ENCODE data around the gene MAP3K20.

MAP3K20 gene

DNA sequence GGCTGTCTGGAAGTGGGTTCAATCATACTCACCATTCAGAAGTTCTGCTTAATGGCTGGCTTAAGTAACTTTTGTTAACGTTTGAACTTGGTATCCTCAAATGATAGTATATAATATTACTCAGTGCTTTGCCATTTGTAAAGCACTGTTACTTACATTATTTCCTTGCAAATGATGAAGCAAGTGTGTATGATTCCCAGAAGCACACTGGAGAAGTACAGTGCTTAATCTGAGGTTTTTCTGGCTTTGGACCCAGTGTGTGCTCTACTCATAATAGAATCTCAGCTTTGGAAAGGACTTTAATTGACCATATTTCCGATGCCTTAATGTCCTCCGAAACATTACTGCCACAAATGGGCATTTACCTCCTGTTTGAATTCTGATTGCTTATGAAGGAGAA, 63.3 kb downstream of the MAP3K20 start:
- TF ChIP-seq, protein P1, sequence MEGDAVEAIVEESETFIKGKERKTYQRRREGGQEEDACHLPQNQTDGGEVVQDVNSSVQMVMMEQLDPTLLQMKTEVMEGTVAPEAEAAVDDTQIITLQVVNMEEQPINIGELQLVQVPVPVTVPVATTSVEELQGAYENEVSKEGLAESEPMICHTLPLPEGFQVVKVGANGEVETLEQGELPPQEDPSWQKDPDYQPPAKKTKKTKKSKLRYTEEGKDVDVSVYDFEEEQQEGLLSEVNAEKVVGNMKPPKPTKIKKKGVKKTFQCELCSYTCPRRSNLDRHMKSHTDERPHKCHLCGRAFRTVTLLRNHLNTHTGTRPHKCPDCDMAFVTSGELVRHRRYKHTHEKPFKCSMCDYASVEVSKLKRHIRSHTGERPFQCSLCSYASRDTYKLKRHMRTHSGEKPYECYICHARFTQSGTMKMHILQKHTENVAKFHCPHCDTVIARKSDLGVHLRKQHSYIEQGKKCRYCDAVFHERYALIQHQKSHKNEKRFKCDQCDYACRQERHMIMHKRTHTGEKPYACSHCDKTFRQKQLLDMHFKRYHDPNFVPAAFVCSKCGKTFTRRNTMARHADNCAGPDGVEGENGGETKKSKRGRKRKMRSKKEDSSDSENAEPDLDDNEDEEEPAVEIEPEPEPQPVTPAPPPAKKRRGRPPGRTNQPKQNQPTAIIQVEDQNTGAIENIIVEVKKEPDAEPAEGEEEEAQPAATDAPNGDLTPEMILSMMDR (IDR thresholded peaks at IDR 0.05; ENCODE audit: extremely low read depth, insufficient read depth, missing control alignments) = no peak

DNA sequence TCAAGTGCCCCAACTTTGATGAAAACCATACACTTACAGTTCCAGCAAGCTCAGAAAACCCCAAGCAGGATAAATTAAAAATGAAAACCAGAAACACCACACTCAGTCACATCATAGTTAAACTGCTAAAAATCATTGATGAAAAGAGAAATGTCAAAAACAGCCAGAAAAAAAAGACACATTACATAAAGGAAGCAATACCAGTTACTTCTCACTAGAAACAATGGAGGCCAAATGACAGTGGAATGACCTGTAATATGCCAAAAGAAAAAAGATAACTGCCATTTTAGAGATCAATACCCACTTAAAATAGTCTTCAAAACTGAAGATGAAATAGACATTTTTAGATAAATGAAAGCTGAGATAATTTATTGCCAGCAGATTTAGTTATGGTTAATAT, 66.0 kb downstream of the MAP3K20 start:
- TF ChIP-seq, protein P1 (IDR thresholded peaks at IDR 0.05; ENCODE audit: extremely low read depth, insufficient read depth, missing control alignments) = no peak
- in situ Hi-C loops (cut with MboI; ENCODE audit: low pct_unique_long_range_greater_than_20kb, low sequenced_read_pairs, unreplicated experiment) = no loop called here
- DNase-seq (ENCODE audit: low spot score) = no peak

More for the DNA sequence above, 63.3 kb downstream of the MAP3K20 start:
- DNase-seq (ENCODE audit: low spot score) = no peak
- in situ Hi-C loops (cut with MboI; ENCODE audit: low pct_unique_long_range_greater_than_20kb, low sequenced_read_pairs, unreplicated experiment) = no loop called here

DNA sequence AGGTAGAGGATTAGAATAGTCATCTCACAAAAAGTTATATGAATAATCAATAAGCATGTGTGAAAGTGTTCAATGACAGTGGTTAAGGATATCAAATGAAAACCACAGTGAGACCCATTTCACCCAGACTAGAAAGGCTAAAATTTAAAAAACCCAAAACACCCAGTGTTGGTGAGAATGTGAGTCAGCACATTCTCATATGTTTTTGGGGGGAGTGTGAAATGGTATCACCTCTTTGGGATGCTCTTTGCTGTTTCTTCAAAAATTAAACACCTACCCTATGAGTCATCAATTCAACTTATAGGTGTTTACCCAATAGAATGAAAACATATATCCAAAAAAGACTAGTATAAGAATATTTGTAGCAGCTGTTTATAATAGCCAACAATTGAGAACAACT, 69.8 kb downstream of the MAP3K20 start:
- in situ Hi-C loops (cut with MboI; ENCODE audit: low pct_unique_long_range_greater_than_20kb, low sequenced_read_pairs, unreplicated experiment) = no loop called here
- TF ChIP-seq, protein P1 (IDR thresholded peaks at IDR 0.05; ENCODE audit: extremely low read depth, insufficient read depth, missing control alignments) = no peak
- no peak for DNase-seq (ENCODE audit: low spot score)

DNA sequence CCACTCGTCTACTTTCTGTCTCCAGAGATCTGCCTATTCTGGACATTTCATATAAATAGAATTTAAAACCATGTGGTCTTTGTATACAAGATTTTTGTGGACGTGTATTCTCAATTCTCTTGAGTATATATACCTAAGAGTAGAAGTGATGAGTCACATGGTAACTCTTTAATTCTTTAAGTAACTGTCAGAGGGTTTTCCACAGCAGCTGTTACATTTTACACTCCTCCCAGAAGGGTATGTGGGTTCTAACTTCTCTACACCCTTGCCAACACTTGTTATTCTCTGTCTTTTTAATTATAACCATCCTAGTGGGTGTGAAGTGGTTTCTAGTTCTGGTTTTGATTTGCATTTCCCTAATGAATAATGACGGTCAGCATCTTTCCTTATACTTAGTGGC, 70.9 kb downstream of the MAP3K20 start:
- TF ChIP-seq, protein P1 (IDR thresholded peaks at IDR 0.05; ENCODE audit: extremely low read depth, insufficient read depth, missing control alignments) = no peak
- in situ Hi-C loops (cut with MboI; ENCODE audit: low pct_unique_long_range_greater_than_20kb, low sequenced_read_pairs, unreplicated experiment) = no loop called here
- no peak for DNase-seq (ENCODE audit: low spot score)

DNA sequence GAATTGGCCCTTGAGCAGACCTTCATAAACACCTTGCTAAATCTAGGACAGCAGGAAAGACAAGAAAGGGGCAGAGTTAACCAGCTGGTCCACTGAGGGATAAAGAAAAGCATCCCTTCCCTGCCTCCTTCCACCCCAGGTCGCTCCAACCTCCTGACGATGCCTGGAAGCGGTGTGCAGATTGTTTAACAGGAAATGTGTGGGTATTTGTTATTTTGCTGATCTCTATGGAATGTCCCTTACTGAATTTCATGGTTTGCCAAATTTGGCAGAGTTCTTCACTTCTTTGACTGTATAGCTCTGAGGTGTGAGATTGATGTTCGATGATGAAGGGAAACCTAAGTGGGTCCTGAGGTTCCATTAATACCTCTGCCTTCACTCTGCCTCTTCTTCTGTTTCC, 72.9 kb downstream of the MAP3K20 start:
- no peak for DNase-seq (ENCODE audit: low spot score)
- TF ChIP-seq, protein P1 (IDR thresholded peaks at IDR 0.05; ENCODE audit: extremely low read depth, insufficient read depth, missing control alignments) = no peak
- in situ Hi-C loops (cut with MboI; ENCODE audit: low pct_unique_long_range_greater_than_20kb, low sequenced_read_pairs, unreplicated experiment) = no loop called here

DNA sequence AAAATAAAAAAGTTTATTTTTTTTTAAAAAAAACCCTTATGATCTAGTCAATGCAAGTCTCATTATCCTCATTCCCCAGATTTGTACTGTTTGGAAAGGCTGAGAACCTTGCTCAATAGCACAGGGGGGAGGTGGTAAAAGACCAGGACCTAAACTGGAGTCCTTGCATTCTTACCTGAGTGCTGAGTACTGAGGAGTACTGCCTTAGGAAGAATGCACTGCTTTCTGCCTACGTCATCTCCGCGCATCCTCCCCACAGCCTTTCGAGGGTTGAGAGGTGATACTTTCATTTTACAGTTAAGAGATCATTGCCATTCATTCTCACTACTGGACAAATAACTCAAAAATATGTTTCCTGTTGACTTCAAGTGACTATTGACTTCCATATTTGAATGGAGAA, 73.8 kb downstream of the MAP3K20 start:
- TF ChIP-seq, protein P1 (IDR thresholded peaks at IDR 0.05; ENCODE audit: extremely low read depth, insufficient read depth, missing control alignments) = no peak
- in situ Hi-C loops (cut with MboI; ENCODE audit: low pct_unique_long_range_greater_than_20kb, low sequenced_read_pairs, unreplicated experiment) = no loop called here
- peak; percentile 38 for DNase-seq (ENCODE audit: low spot score)

DNA sequence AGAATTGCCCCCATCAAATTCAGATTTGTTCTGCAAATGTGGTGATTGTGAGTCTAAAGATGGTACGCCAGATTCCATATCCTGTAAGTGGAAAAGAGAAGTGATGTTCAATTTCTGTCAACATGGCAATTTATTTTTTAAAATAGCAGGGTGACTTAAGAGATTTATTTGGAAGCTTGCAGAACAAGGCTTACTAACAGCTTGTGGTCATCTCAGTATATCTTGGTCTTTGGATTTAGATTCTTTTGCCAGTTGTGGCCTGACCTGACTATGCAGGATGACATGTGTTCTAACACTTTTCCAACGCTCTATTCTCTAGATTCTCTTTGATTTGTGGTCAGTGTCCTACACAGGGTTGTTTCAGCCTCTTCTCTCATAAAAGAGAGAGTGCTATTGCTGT, 74.4 kb downstream of the MAP3K20 start:
- in situ Hi-C loops (cut with MboI; ENCODE audit: low pct_unique_long_range_greater_than_20kb, low sequenced_read_pairs, unreplicated experiment) = no loop called here
- no peak for DNase-seq (ENCODE audit: low spot score)
- TF ChIP-seq, protein P1 (IDR thresholded peaks at IDR 0.05; ENCODE audit: extremely low read depth, insufficient read depth, missing control alignments) = no peak
